ENCODE data around the gene ITSN2. TPM values are rescaled to one million over a fixed set of nuclear protein-coding genes. Genes with fewer than 3 reads are reported as not detected.

Gene ITSN2
- polyA plus RNA-seq, 1 donor from 2014 or later, result 10.6 TPM

- no peaks in the 10 kb centered on the region for H3F3A ChIP-seq (ENCODE audit: insufficient read depth, low read length, poor library complexity, severe bottlenecking)
- no peaks in the 10 kb centered on the region for H3K9me3 ChIP-seq (ENCODE audit: low read length)
- no peaks in the 10 kb centered on the region for H3K79me2 ChIP-seq (replicated peaks; ENCODE audit: insufficient read depth, low read length)
- no peaks in the 10 kb centered on the region for H3K9me2 ChIP-seq (ENCODE audit: insufficient read depth, low read length)
- H3K27me3 ChIP-seq (ENCODE audit: insufficient read depth, low read depth, low read length), result no peaks in the 10 kb centered on the region
- no peak overlapping the region for H3K4me2 ChIP-seq (ENCODE audit: low read length)
- TF ChIP-seq MXI1 (conservative IDR thresholded peaks at IDR 0.05; ENCODE audit: poor library complexity, severe bottlenecking) (no peak), POLR2AphosphoS5 (IDR thresholded peaks at IDR 0.05) (no peak), EZH2 (IDR thresholded peaks at IDR 0.05; ENCODE audit: borderline replicate concordance, insufficient read depth, low read length, poor library complexity, severe bottlenecking) (no peak), REST (IDR thresholded peaks at IDR 0.05; ENCODE audit: borderline replicate concordance) (no peak), EP300 (conservative IDR thresholded peaks at IDR 0.05; ENCODE audit: poor library complexity, severe bottlenecking) (no peak), SMC3 (conservative IDR thresholded peaks at IDR 0.05; ENCODE audit: poor library complexity) (no peak)
- no peak overlapping the region for H3K27ac ChIP-seq (ENCODE audit: low read length)
- no peaks in the 10 kb centered on the region for H3K36me3 ChIP-seq (ENCODE audit: insufficient read depth, low read length)
- no peaks in the 10 kb centered on the region for H4K20me1 ChIP-seq (ENCODE audit: insufficient read depth)
- H3K4me3 ChIP-seq (ENCODE audit: low read length), result no peak overlapping the region
- H2AFZ ChIP-seq (ENCODE audit: low read depth, low read length), result no peak overlapping the region
- H3K9ac ChIP-seq (ENCODE audit: low read length), result no peak overlapping the region
Measured at GRCh38 chr2:24220554-24221291, 139.6 kb downstream of the ITSN2 start.

- H3K9me2 ChIP-seq (ENCODE audit: insufficient read depth, low read length), result no peaks in the 10 kb centered on the region
- H3F3A ChIP-seq (ENCODE audit: insufficient read depth, low read length, poor library complexity, severe bottlenecking), result no peaks in the 10 kb centered on the region
- H2AFZ ChIP-seq (ENCODE audit: low read depth, low read length), result no peak overlapping the region
- H3K36me3 ChIP-seq (ENCODE audit: insufficient read depth, low read length), result no peaks in the 10 kb centered on the region
- H3K4me3 ChIP-seq (ENCODE audit: low read length), result no peak overlapping the region
- H3K9me3 ChIP-seq (ENCODE audit: low read length), result no peaks in the 10 kb centered on the region
- no peaks in the 10 kb centered on the region for H3K27me3 ChIP-seq (ENCODE audit: insufficient read depth, low read depth, low read length)
- H3K9ac ChIP-seq (ENCODE audit: low read length), result no peak overlapping the region
- TF ChIP-seq SMC3 (conservative IDR thresholded peaks at IDR 0.05; ENCODE audit: poor library complexity) (no peak), EP300 (conservative IDR thresholded peaks at IDR 0.05; ENCODE audit: poor library complexity, severe bottlenecking) (no peak), POLR2AphosphoS5 (IDR thresholded peaks at IDR 0.05) (no peak), CTCF (IDR thresholded peaks at IDR 0.05; ENCODE audit: poor library complexity, severe bottlenecking) (no peak), MXI1 (conservative IDR thresholded peaks at IDR 0.05; ENCODE audit: poor library complexity, severe bottlenecking) (no peak), RAD21 (conservative IDR thresholded peaks at IDR 0.05) (no peak), EZH2 (IDR thresholded peaks at IDR 0.05; ENCODE audit: borderline replicate concordance, insufficient read depth, low read length, poor library complexity, severe bottlenecking) (no peak), TAF1 (IDR thresholded peaks at IDR 0.05; ENCODE audit: low read depth) (no peak), REST (IDR thresholded peaks at IDR 0.05; ENCODE audit: borderline replicate concordance) (no peak)
- no peaks in the 10 kb centered on the region for H4K20me1 ChIP-seq (ENCODE audit: insufficient read depth)
- no peaks in the 10 kb centered on the region for H3K79me2 ChIP-seq (replicated peaks; ENCODE audit: insufficient read depth, low read length)
- H3K4me2 ChIP-seq (ENCODE audit: low read length), result no peak overlapping the region
- no peak overlapping the region for H3K27ac ChIP-seq (ENCODE audit: low read length)
Measured at GRCh38 chr2:24214880-24215279, 145.5 kb downstream of the ITSN2 start.
